Midbrain (tissue), 1 donor: ENCODE data around the gene CNPY1.
"Not testable (repeated sequence)": the region's sequence is repeated elsewhere in the genome, so short reads cannot be mapped to it uniquely, and the experiment has no call there.

ENCODE experiments used
- DNase-seq: peaks from one replicate; lab custom pipeline; 2025; lab: John Stamatoyannopoulos, UW

CNPY1 gene

GRCh38 chr7:155578016-155578415, 31.7 kb upstream of the CNPY1 start:
- DNase-seq: no peak

GRCh38 chr7:155577509-155577905, 31.1 kb upstream of the CNPY1 start:
- no peak for DNase-seq

- DNase-seq: no peak
Measured at GRCh38 chr7:155576900-155577508, 30.6 kb upstream of the CNPY1 start.

- DNase-seq: no peak
Measured at GRCh38 chr7:155576416-155576815, 30.1 kb upstream of the CNPY1 start.

- DNase-seq: no peak
Measured at GRCh38 chr7:155574556-155575290, 28.4 kb upstream of the CNPY1 start.

GRCh38 chr7:155571581-155572345, 25.4 kb upstream of the CNPY1 start:
- no peak for DNase-seq

GRCh38 chr7:155570991-155571390, 24.6 kb upstream of the CNPY1 start:
- DNase-seq: no peak

- no peak for DNase-seq
Measured at GRCh38 chr7:155570171-155570958, 24.0 kb upstream of the CNPY1 start.

- no peak for DNase-seq
Measured at GRCh38 chr7:155569681-155570080, 23.3 kb upstream of the CNPY1 start.

GRCh38 chr7:155568842-155569494, 22.6 kb upstream of the CNPY1 start:
- DNase-seq: no peak

- DNase-seq: no peak
Measured at GRCh38 chr7:155568333-155568660, 21.9 kb upstream of the CNPY1 start.

- DNase-seq: no peak
Measured at GRCh38 chr7:155567646-155568332, 21.4 kb upstream of the CNPY1 start.

GRCh38 chr7:155566011-155566836, 19.9 kb upstream of the CNPY1 start:
- DNase-seq: no peak

- no peak for DNase-seq
Measured at GRCh38 chr7:155565596-155565995, 19.2 kb upstream of the CNPY1 start.

- not testable (repeated sequence) for DNase-seq
Measured at GRCh38 chr7:155562976-155563375, 16.6 kb upstream of the CNPY1 start.

GRCh38 chr7:155562106-155562505, 15.7 kb upstream of the CNPY1 start:
- DNase-seq: no peak

- no peak for DNase-seq
Measured at GRCh38 chr7:155560982-155561686, 14.8 kb upstream of the CNPY1 start.

- DNase-seq: no peak
Measured at GRCh38 chr7:155560196-155560885, 14.0 kb upstream of the CNPY1 start.

GRCh38 chr7:155559519-155560108, 13.3 kb upstream of the CNPY1 start:
- DNase-seq: no peak
